Measurements from ENCODE around the gene CCDC107.
"Not testable (repeated sequence)": the region's sequence is repeated elsewhere in the genome, so short reads cannot be mapped to it uniquely, and the experiment has no call there.

Gene CCDC107

DNA sequence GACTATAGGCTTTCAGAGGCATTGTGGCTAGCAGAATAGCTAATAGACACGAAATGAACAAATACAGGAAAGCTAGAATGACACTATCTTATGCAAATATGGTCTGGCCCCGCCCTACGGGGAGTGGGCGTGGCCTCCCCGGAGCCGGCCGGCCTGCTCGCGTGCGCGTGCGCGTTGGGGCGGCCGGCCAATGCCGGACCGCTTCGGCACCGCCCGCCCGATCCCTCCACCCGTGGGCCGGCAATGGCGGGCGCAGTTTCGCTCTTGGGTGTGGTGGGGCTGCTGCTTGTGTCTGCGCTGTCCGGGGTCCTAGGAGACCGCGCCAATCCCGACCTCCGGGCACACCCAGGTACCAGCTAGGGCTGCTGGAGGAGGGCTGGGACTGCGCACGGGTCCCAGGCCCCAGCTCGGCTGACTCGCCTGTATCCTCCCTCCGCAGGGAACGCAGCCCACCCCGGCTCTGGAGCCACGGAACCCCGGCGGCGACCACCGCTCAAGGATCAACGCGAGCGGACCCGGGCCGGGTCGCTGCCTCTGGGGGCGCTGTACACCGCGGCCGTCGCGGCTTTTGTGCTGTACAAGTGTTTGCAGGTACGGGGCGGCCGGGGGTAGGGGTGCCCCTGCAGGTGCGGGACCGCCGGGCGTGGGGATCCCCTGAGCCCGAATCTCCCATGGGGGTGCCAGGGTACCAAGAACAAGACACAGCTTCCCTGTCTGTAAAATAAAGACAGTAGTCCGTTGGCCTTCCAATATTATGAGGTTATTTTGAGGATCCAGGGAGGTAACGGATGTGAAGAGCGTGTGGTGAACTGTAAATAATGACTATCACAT, at the start of gene CCDC107:
CCDC107 (plus strand) TSS at position 156 of the 831 bp plus-strand sequence; CDS start at position 244, 88 bp downstream.
- peak; percentile 83 for DNase-seq

GRCh38 chr9:35609001-35609819, 48.9 kb upstream of the CCDC107 start:
- no peak for DNase-seq

DNA sequence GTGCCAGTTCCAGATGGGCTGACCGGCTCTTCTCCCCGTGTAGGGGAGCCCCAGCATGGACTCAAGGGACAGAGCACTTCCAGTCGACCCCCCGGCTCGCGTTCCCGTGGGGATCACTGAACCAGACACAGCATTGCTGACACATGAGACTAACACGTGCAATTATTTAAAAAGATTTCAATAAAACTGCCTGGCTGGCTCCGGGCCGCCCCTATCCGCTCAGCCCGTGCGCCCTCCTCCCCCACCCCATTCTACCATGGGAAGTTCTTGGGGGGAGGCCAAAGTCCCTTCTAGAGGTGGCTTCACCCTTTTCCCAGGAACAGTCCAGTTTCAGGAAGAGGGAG, 48.3 kb upstream of the CCDC107 start:
- no peak for DNase-seq

- peak; percentile 29 for DNase-seq
These were observed 46.8 kb upstream of the CCDC107 start for GRCh38 chr9:35611230-35611797.

GRCh38 chr9:35612066-35612465, 46.0 kb upstream of the CCDC107 start:
- DNase-seq: not testable (repeated sequence)

DNA sequence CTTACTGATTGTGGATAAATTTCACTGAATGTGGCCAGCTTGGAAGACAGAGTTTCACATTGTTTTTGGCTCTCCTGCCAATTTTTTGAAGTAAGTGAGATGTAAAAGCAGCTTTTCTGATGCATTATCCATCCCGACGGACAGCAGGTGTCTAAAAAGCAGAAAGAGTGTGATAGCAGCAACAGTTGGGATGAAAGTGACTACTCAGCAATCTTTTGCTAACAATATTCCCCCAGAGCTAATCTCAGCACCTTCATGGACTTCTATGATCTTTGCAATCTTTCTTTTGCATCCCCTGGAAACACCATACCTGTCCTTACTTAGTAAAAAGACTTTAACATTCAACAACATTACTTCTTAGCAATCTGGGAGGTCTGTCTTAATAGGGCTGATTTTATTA, 45.2 kb upstream of the CCDC107 start:
- no peak for DNase-seq

GRCh38 chr9:35615981-35616680, 42.0 kb upstream of the CCDC107 start:
- DNase-seq: no peak

DNA sequence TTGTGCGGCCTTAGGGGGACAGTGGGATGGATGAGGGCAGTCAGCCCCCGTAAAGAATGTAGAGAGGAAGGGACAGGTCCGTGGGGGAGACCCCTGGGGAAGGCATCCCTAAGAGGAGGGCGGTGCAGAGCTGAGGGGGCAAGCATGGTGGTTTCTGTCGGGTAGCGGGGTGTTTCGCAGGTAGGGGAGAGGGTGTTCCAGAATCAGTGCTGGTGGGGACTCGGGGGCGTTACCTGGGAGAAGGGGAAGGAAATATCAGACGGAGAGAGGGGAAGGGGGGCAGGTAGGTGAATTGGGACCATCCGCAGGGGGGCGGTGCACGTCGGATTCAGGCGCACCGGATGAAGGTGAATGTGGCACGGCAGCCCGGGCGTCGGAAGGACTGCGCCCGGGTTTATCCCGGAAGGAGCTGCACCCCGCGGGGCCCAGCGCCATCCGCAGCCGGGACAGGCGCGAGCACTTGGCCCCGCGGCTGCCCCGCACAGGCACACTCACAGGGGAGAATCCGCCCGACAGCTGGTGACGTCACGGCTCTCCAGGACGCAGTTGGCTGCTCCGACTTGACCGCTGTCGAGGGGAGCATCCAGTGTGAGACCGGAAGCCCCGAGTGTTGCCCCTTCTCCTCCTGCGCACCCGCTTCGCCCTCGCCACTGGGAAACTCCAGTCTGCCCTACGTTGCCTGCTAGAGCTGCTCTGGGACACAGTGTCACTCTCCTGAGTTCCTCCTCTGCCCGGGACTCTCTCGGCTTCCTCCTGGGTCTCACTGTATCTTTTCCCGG, 41.2 kb upstream of the CCDC107 start:
- peak; percentile 40 for DNase-seq

DNA sequence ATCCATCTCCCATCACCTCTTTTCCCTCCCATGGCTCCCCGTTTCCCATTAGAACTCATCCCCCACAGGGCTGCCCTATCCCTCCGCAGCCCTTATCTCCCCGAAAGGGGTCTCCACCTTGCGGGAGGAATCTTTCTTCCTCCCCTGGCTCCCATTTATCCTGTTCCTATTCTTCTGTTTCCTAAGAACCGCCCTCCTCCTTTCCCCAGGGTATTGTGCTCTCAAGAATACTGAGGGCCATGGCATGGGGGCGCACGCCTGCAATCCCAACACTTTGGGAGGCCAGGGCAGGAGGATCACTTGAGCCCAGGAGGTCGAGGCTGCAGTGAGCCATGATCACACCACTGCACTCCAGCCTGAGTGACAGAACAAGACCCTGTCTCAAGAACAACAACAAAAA, 40.5 kb upstream of the CCDC107 start:
- no peak for DNase-seq

GRCh38 chr9:35618325-35618727, 39.8 kb upstream of the CCDC107 start, which contains the start of gene CD72:
Gene CD72, minus strand, starts transcription at chr9:35618413. Its CDS starts 110 bp downstream, at chr9:35618303.
- no peak for DNase-seq

GRCh38 chr9:35618854-35619799, 39.0 kb upstream of the CCDC107 start:
- DNase-seq: no peak

- no peak for DNase-seq
These were observed 38.3 kb upstream of the CCDC107 start for GRCh38 chr9:35619800-35620158.

- no peak for DNase-seq
These were observed 30.5 kb upstream of the CCDC107 start for GRCh38 chr9:35627575-35627974.

DNA sequence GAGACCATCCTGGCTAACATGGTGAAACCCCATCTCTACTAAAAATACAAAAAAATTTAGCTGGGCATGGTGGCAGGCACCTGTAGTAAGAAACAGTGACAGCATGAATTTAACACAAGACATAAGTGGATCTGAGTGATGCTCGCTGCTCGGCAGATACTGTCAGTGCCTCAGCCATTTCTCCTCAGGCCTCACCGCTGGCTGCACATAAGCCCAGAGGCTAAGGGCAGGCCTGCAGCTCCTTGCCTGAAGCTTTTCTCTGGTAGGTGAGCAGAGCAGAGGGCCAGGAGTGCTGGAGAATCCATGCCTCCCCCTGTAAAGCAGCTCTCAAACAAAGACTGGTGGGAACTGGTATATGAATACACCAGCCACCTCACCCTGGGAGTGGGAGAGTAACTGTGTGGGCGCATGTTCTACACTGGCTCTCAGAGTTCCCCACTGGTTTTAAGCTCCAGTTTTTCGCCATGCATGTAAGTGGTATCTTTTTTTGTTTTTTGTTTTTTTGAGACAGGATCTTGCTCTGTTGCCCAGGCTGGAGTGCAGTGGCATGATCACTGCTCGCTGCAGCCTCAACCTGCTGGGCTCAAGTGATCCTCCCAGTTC, 29.6 kb upstream of the CCDC107 start:
- DNase-seq: no peak

DNA sequence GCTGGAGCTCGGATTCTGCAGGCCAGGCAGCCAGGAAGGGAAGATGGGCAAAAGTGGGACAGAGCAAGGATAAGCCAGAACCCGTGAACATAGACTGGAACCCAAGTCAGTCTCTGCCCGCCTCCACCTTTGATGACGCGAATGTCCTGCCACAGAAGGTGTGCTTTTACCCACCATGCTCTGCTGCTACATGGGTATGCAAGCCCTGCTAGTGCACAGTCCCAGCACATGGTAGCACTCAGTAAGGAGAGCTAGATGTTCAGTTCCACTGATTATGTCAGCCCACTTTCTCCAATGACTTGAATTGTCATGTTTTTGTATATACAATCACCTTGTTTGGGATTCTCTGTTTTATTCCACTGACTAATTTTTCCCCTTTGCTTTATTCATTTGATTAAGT, 28.5 kb upstream of the CCDC107 start:
- DNase-seq: no peak

DNA sequence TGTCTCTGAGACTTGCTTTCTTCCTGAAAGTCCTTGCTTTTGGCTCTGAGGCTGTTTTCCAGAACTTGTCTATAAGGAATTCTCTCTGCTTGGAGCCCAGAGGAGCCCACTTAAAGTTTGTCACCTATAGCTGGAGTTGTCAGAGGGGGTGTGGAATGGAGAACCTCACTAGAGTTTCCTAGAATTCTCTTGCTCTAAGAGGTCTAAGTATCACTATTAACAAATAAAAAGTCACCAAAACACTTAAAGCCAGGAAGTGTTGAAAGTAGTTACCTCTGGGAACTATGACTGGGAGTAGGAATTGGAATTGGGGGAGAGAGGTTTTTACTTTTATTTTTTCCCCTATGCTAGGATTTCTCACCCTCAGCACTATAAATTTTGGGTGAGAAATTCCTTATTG, 22.4 kb upstream of the CCDC107 start:
- no peak for DNase-seq

DNA sequence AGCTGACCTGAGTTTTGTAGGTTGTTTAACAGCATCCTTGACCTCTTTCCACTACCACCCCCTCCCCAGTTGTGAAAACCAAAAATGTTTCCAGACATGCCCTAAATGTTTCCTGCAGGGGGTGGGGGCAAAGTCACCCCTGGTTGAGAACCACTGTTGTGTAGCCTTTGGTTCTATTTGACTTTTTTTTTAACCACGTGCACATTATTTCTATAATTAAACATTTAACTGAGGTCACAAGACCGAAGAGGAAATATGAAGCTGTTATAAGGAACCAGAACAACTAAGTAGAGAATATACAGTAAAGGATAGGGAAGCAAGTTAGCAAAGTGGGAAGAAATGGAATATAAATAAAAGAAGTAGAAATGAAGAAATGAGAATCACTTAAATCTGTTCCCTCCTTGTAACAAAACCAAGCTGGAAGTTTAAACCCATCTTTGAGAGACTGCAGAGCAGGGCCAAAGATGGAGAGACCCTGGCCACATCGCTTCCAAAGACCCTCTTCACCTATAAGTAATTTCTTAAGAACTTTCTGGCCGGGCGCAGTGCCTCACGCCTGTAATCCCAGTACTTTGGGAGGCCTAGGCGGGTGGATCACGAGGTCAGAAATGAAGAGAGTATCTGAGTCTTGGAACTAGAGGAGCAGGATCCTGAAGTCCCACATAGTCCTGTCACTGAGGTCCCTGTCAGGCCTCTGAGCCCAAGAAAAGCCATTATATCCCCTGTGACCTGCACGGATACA, 21.8 kb upstream of the CCDC107 start:
- no peak for DNase-seq

DNA sequence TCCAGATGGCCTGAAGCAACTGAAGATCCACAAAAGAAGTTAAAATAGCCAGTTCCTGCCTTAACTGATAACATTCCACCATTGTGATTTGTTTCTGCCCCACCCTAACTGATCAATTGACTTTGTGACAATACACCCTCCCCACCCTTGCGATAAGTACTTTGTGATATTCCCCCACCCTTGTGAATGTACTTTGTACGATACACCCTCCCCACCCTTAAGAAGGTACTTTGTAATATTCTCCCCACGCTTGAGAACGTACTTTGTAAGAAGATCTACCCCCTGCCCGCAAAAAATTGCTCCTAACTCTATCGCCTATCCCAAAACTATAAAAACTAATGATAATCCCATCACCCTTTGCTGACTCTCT, 21.2 kb upstream of the CCDC107 start:
- DNase-seq: not testable (repeated sequence)

- not testable (repeated sequence) for DNase-seq
These were observed 20.6 kb upstream of the CCDC107 start for GRCh38 chr9:35637427-35637955.

GRCh38 chr9:35638751-35639150, 19.3 kb upstream of the CCDC107 start:
- not testable (repeated sequence) for DNase-seq

Measured in fibroblast of skin of right quadriceps (primary cell).